RWPE2 (cell line): ENCODE data around the gene DCLK2.

Source experiments
- ATAC-seq: fragments of 200-7000 bp; cut with Tn5 transposase; 3 replicates; pipeline ENCODE4 v1.9.1; 2021; ENCODE audit warnings: low read depth
- DNase-seq: peaks from one replicate; pipeline ENCODE4 v3.0.0-alpha.2; 2020; ENCODE audit warnings: low spot score
- H3K27ac ChIP-seq: fragments of 450-650 bp; 2 replicates; pipeline ENCODE4 v1.5.1; 2017; ENCODE audit warnings: mild to moderate bottlenecking; ENCODE audit not compliant: poor library complexity, severe bottlenecking
- H3K27me3 ChIP-seq: fragments of 250-450 bp; sonication (Bioruptor Pico); 2 replicates; pipeline ENCODE4 v1.5.1; 2021; ENCODE audit warnings: mild to moderate bottlenecking, moderate library complexity; ENCODE audit not compliant: insufficient read depth, poor library complexity, severe bottlenecking
- H3K36me3 ChIP-seq: fragments of 250-450 bp; sonication (Bioruptor Pico); 2 replicates; pipeline ENCODE4 v1.5.1; 2020; ENCODE audit warnings: low read depth, mild to moderate bottlenecking, moderate library complexity
- H3K4me1 ChIP-seq: fragments of 250-450 bp; sonication (Bioruptor Pico); 2 replicates; pipeline ENCODE4 v1.5.1; 2021; ENCODE audit warnings: mild to moderate bottlenecking, moderate library complexity; ENCODE audit not compliant: insufficient read depth, poor library complexity, severe bottlenecking
- H3K4me3 ChIP-seq: fragments of 250-450 bp; sonication (Bioruptor Pico); 2 replicates; pipeline ENCODE4 v1.5.1; 2021; ENCODE audit warnings: mild to moderate bottlenecking, moderate library complexity; ENCODE audit not compliant: severe bottlenecking
- H3K9me3 ChIP-seq: fragments of 250-450 bp; sonication (Bioruptor Pico); 2 replicates; pipeline ENCODE4 v1.5.1; 2021; ENCODE audit warnings: mild to moderate bottlenecking, moderate library complexity; ENCODE audit not compliant: severe bottlenecking
- TF ChIP-seq, protein P1 (sequence below): fragments of 450-650 bp; IDR thresholded peaks from one replicate; pipeline ENCODE4 v1.5.1; 2017; ENCODE audit warnings: mild to moderate bottlenecking, moderate library complexity; ENCODE audit not compliant: poor library complexity, severe bottlenecking

Gene DCLK2

DNA sequence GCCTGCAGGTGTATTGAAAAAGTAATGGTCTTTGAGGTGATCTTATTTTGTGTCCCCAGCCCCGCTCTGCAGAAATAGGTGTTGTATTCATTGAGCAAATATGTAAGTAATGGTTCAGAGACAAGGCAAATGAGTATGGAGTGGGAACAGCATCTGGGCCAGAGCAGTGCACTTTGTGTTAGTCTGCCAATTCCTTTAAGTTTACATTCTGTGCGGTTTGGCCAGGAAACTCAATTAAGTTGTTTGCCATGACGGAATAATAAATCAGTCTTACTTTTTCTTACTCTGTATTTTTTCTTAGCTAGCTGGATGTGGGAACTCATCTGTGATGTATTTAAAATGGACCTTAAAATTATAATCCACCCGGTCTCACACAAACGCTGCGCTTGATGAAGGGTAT, 12.6 kb downstream of the DCLK2 start:
- no peak overlapping the region for H3K27ac ChIP-seq
- peaks cover 9% of the 10 kb centered on the region for H3K27me3 ChIP-seq
- DNase-seq: no peak
- no peak for ATAC-seq
- no peak overlapping the region for H3K4me3 ChIP-seq
- H3K36me3 ChIP-seq: no peaks in the 10 kb centered on the region
- no peaks in the 10 kb centered on the region for H3K9me3 ChIP-seq
- H3K4me1 ChIP-seq: no peaks in the 10 kb centered on the region
- TF ChIP-seq, protein P1, sequence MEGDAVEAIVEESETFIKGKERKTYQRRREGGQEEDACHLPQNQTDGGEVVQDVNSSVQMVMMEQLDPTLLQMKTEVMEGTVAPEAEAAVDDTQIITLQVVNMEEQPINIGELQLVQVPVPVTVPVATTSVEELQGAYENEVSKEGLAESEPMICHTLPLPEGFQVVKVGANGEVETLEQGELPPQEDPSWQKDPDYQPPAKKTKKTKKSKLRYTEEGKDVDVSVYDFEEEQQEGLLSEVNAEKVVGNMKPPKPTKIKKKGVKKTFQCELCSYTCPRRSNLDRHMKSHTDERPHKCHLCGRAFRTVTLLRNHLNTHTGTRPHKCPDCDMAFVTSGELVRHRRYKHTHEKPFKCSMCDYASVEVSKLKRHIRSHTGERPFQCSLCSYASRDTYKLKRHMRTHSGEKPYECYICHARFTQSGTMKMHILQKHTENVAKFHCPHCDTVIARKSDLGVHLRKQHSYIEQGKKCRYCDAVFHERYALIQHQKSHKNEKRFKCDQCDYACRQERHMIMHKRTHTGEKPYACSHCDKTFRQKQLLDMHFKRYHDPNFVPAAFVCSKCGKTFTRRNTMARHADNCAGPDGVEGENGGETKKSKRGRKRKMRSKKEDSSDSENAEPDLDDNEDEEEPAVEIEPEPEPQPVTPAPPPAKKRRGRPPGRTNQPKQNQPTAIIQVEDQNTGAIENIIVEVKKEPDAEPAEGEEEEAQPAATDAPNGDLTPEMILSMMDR: no peak

DNA sequence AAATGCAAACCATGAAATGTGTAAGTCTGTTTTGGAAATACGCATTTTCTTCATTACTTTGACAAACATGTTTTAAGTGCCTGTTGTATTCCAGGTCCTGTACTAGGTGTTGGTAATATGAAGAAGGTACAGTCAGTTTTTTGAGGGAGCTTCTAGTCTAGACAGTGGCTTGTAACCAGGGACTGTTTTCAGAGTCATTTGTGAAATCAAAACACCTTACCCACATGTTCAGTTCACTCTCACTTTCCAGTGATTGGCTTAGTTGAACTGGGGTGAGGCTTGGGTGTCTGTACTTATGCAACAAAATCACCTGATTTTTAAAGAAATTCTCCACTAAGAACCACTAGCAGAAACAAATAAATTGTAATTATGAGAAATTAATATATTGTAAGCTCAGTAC, 16.4 kb downstream of the DCLK2 start:
- Histone ChIP-seq H3K9me3 (no peaks in the 10 kb centered on the region), H3K4me1 (no peaks in the 10 kb centered on the region), H3K27ac (no peak overlapping the region), H3K27me3 (peaks cover 9% of the 10 kb centered on the region), H3K4me3 (no peak overlapping the region), H3K36me3 (no peaks in the 10 kb centered on the region)
- no peak for DNase-seq
- TF ChIP-seq, protein P1: no peak
- no peak for ATAC-seq

DNA sequence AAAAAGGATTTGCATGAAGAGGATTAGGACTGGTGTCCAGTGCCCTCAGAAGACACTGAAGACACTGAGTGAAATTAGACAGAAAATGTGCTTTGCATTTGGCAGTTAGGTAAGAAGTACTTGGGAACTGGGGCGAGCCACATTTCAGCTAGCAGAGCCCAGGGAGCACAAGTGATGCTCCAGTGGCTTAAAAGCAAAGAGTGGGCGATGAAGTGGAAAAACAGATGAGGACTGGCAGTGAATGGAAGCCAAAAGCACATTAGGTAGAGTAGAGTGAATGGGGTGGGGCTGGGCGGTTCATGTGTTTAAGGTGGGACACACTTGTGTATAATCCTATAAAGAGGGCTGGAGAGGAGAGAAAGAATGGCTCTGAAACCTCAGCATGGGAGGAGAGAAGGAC, 18.4 kb downstream of the DCLK2 start:
- no peak overlapping the region for H3K27ac ChIP-seq
- TF ChIP-seq, protein P1: no peak

DNA sequence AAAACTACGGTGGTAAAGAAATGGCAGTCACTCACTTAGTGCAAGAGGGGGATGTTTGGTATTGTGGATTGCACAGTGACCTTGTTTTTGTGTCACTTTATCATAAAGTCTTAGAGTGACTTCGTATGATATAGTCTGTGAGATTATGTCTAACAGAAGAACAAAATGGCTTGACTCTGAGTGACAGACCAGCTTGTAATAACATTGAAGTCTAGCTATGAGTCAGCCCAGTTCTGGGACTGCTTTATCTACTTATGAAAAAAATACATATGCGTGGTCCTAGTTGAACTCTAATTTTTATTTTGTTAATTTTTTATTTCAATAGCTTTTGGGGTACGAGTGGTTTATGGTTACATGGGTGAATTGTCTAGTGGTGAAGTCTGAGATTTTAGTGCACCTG, 20.0 kb downstream of the DCLK2 start:
- Histone ChIP-seq H3K36me3 (no peaks in the 10 kb centered on the region), H3K4me1 (no peaks in the 10 kb centered on the region), H3K4me3 (no peak overlapping the region), H3K27ac (no peak overlapping the region), H3K9me3 (no peaks in the 10 kb centered on the region), H3K27me3 (peaks cover 6% of the 10 kb centered on the region)
- TF ChIP-seq, protein P1: no peak
- DNase-seq: no peak
- no peak for ATAC-seq

More for the DNA sequence above, 18.4 kb downstream of the DCLK2 start:
- Histone ChIP-seq H3K4me1 (no peaks in the 10 kb centered on the region), H3K27me3 (peaks cover 5% of the 10 kb centered on the region), H3K4me3 (no peak overlapping the region), H3K36me3 (no peaks in the 10 kb centered on the region), H3K9me3 (no peaks in the 10 kb centered on the region)
- DNase-seq (no peak), ATAC-seq (no peak)

DNA sequence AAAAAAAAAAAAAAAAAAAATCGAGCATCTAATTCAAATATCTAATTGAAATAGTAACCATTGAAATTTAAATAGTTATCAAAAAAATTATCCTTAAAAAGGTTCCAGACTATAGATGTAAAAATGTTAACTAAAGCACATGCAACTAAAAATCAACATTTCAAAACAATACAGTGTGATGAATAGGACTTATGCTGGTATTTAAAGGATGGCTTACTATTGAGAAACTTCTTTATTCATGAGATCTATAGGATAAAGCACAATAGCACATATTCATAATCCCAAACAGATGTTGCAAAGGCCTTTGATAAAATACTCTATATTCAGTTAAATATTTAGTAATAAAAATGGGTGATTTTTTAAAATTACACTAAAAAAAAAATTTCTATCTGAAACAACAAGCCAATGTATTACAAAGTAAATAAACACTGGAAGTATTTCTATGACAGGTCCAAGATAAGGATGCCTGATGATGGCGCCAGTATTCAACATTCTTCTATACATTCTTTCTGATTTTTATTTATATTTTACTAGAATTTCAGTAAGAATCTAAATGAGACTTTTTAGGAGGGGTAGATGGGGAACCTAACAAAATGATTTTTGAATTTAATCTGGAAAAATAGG, 26.3 kb downstream of the DCLK2 start:
- Histone ChIP-seq H3K4me1 (no peaks in the 10 kb centered on the region), H3K27ac (no peak overlapping the region), H3K27me3 (peaks cover 11% of the 10 kb centered on the region), H3K4me3 (no peak overlapping the region), H3K36me3 (no peaks in the 10 kb centered on the region), H3K9me3 (no peaks in the 10 kb centered on the region)
- TF ChIP-seq, protein P1: peak; percentile 30
- ATAC-seq (no peak), DNase-seq (no peak)
